Adipose tissue (tissue), 3 donors: Measurements from ENCODE around the gene FDXR. TPM values are rescaled to one million over a fixed set of nuclear protein-coding genes. Genes with fewer than 3 reads are reported as not detected.

ENCODE experiments used
- H3K27ac ChIP-seq: one replicate; pipeline ENCODE4 v1.5.1; 2013; ENCODE audit warnings: low read depth, low read length
- WGBS, 3 donors: extraction: QIAGEN DNeasy Blood & Tissue Kit; methylation state at CpG; one replicate each; pipeline ENCODE4 v1.1.7; 2013; 5-methylcytosine and 5-hydroxymethylcytosine counted together
- polyA plus RNA-seq, 3 donors: library from polyadenylated mRNA; stranded (reverse); fragments of 200-250 nt; gene quantifications; one replicate each; pipeline ENCODE4 v1.2.3, GENCODE V29; 2013
- donor health status: healthy with polysubstance abuse.
- donor health status: Bipolar disorder and iron deficiency.
- donor health status: healthy.

The FDXR gene
- polyA plus RNA-seq, 3 donors: 5.7 to 14.1 (median 6.2) TPM

DNA sequence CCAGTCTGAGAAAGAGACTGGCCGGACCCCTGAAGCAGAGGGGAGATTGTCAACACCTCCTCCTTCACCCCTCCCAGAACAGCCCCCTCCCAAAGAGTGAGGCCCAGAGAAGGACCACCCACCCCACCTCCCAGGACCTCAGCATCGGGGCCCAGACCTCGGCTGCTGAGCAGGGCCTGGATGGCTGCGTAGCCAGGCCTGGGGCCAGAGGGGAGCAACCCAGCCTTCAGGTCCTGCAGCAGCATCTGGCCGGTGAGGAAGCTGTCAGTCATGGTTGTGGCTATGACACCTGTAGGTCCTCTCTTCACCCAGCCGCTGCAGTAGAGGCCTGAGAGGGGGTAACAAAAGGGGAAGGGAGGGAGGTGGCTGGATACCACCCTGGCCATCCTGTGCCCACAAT is 9.9 kb downstream of the FDXR start:
- no peak overlapping the region for H3K27ac ChIP-seq
- 84 to 90% (median 86%) methylated on average over 6 of the region's 6 CpGs for WGBS, 3 donors

DNA sequence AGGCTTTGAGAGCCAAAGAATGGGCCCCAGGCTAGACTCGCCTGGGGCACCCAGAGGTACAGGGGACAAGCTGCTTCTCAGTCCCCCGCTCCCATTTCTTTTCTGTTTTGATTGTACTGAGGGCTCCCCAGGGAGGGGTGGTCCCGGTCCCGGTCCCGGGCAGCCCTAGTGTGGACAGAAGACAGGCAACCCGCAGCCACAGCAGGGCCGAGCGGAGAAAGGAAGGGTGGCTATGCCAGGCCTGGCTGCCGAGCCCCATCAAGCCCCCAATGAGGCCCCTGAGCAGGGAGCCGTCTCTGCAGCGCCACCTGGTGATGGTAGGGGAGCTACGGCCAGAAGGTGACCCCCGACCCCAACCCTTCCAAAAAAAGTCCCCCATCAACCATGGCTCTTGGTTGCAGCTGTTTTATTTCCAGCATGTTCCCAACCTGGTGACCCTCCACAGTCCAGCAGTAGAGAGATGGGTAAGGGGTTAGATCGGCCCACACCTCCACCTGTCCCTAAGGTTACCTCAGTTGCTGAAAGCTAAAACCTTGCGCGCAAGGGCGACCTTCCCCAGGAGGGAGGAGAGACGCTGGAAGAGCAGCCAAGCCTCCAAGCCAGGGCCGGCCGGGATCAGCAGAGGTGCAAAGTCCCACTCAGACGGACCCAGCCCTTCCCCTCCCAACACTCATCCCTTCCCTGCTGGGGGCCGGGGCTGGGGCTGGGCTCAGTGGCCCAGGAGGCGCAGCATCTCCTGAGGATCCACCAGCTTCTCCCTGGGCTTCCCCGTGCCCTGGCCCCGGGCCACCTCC is 10.5 kb downstream of the FDXR start:
- WGBS, 3 donors: 44 to 48% (median 47%) methylated on average over 24 to 25 of the region's 25 CpGs
- H3K27ac ChIP-seq: no peak overlapping the region

DNA sequence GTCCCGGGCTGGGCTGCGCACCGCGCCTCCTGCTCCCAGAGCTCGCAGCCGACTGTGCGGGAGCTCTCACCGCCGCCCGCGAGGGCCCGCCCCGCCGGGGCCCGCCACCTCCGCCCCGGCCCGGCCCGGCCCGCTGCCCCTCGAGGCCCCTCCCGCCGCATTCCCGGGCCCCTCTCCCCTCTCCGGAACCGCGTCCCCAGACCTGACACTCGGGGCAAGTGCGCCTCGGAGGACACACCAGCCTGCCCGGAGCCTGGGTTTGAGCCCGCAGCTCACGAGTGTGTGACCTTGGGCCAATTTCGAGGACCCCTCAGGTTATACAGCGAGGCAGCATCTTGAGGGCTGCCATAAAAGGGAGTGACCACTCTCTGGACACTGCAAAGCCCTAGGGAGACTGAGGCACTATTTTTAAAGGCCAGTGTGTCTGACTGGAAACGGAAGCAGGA is 11.1 kb downstream of the FDXR start:
- H3K27ac ChIP-seq: no peak overlapping the region
- 5 to 8% (median 6%) methylated on average over 17 to 36 of the region's 36 CpGs for WGBS, 3 donors

DNA sequence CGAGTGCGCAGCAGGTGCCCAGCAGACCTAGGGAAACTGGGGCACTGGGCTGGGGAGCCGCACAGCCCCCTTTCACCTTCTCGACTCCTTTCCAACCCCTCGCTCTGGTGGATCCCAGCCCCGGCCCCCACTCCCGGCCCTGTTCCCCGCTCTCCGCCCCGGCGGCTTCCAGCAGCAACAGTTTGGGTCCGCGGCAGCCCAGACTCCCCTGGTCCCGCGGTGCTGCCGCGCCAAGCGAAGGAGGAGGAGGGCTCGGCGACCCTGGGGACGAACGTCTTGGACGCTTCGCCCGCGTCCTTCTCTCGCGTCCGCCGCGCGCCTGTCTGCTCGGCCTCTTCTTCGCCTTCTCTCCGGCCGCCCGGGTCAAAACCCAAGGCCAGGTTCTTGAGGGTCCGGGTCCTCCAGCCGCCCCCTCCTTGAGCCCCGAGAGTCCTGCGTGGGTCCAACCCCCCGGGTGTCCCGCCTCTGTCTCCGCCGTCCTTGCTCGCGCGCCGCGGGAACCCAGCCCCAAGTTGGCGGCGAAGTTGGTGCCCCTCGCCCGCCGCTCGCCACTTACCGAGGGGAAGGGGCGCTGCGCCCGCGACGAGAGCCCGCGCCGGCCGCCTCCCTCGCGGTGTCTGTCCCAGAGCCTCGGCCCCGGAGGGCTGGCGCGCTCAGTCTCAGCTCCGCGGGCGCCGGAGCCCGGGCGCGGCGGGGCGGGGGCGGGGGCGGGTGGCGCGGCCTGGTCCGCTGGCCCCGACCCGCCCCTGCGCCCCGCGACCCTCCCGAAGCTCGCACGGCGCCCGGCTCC is 11.7 kb downstream of the FDXR start:
- H3K27ac ChIP-seq: no peak overlapping the region
- WGBS, 3 donors: 0 to 2% (median 1%) methylated on average over 50 to 84 of the region's 96 CpGs

DNA sequence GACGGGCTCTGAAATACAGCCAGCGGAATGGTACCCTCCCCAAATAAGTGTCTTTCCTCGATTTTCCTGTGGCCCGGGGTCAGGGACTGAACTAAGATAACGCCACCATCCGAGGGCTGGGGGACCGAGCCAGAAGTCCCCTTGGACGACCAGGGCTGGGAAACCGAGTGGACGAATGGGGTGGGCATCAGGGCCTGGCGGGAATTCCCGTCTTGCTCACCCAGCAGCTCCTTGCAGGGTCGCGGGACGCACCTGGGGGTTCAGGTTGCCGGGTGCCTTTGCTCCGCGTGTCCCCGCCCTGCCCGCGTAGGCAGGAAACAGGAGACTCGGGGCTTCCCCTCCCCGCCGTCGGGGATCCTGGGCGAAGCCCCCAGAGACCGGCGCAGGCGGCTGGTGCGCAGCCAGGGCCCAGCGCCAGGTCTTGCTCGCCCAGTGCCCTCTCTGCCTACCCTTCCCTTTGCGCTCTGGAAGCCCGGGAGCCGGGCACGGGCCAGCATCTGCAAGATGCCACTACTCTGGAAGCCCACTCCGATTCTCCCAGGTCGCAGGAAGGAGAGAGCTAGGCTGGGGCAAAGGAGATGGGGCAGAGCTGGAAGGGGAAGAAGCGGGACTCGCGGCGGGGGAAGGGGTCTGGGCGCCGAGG is 12.4 kb downstream of the FDXR start:
- no peak overlapping the region for H3K27ac ChIP-seq
- WGBS, 3 donors: 2 to 3% (median 2%) methylated on average over 39 to 44 of the region's 44 CpGs

DNA sequence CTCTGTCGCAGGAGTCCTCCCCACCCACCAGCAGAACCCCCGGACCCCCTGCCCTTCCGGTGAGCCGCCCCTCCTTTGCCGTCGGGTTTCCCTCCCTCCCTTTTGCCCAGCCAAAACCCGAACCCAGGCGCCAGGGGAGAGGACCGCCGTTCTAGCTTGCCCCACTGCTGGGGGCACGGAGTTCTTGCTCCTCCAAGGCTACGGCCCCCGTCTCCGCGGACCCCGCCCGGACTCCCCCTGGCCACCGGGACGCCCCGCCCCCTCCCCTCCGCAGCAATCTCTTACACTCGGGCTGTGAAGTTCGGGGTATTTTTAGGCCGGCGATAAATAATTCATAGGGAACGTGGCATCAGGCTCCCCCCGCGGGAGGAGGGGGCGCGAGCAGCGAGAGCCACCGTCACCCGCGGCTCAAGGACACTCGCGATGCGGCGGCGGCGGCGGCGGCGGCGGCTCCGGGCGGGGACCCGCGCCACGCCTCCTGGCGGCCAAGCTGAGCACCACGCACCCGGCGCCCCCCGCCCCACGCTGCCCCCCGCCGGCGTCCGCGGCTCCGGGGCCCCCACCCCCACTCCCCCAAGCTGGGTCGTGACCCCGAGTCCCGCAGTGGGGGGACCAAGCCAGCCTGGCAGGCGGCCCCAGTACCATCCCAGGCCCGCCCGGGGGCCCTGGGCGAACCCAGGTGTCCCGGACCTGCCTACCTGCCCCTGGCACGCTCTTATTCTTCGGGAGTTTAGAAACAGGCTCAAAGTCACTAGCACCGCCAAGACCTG is 13.2 kb downstream of the FDXR start, which contains the start of gene GRIN2C:
GRIN2C (minus strand) TSS at position 427 of the 770 bp plus-strand sequence. CDS start 4,793 bp downstream, outside the sequence.
- WGBS, 3 donors: 2 to 3% (median 3%) methylated on average over 35 to 71 of the region's 72 CpGs
- no peak within 1 kb of the TSS for H3K27ac ChIP-seq

DNA sequence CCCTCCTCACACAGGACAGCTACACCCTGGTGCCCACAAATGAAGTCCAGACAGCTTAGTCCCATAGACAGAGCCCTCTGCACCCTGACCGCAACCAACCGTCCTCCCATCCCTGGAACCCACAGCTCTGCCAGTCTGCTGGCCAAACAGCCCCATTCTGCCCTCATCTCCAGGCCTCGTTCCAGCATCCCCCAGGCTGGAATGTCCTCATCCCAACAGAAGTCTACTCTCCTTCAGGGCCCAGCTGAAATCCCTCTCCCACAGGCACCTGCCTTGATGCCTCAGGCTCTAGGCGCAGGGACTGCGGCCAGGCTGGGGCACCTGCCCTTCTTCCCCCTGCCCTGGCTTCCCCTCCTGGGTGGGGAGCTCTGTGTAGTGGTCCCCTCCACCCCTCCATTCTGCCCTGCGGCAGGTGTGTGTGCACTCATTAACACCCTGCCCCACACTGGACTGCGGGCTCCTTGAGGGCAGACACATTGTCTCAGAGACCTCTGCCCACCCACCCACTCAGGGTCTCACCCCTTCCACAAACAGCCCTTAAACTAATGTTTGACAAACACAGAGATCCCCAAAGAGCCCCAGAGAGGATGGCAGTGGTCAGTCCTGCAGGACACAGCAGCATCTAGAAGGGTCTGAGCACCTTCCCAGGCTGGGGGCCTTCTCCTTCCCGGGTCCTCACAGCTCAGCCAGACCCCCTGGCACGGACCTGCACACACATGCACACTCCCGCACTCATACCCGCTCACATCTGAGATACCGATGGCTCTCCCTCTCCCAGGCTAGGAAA is 13.9 kb downstream of the FDXR start:
- no peak overlapping the region for H3K27ac ChIP-seq
- whole genome bisulfite sequencing, 3 donors: 46 to 57% (median 52%) methylated on average over 12 of the region's 12 CpGs

DNA sequence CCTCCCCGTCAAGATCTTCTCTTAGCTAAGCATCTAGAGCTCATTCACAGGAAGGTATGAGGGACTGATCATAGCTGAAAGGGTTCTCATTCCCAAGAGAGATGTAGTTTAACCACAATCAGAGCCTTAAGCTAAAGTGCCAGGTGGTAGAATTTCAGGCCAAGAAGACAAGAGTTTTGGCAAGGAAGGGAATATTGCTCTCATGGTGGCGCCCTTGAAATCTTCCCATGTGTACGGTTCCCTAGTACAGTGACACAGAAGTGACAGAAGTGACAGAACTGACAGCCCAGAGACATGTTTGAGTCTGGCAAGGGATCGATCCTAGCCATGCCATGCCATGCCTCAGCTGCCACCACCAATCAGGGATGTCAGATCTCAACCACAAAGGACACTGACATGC is 15.6 kb downstream of the FDXR start:
- H3K27ac ChIP-seq: no peak overlapping the region
- WGBS, 3 donors: 61 to 79% (median 75%) methylated on average over 4 of the region's 4 CpGs

DNA sequence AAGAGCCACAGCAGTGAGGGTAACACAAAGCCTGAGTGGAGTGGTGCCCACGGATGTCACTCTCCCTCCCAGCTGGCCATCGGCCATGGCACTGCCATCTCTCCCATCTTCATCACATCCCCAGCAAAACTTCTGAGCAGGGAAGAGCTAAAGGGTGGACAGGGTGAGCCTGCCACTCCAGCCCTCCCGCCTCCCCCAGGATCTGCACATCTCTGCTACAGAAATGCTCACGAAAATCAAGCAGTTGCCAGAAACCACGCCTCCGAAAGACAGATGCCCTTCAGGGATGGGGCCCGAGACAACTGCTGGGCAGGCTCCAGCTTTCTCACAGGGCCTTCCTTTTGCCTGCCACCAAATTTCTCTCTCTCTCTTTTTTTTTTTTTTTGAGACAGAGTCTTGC is 16.7 kb downstream of the FDXR start:
- H3K27ac ChIP-seq: no peak overlapping the region
- WGBS, 3 donors: 74 to 88% (median 76%) methylated on average over 7 of the region's 7 CpGs

DNA sequence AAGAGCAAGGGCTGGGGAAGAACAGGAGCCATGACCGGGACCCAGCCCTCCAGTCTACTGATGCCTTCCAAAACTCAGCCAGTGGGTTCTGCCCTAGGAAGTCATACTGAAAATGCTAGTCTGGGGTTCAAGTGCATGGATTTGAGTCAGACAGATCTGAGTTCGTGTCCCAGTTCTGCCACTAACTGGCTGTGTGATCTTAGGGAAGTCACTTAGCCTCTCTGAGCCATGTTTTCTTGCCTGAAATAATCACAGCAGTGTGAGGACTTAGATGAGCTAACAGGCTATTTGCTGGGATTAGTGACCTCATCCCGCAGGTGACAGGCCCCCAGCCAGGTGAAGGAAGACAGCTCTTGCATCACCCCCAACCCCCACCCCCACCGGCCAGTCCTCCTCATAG is 17.5 kb downstream of the FDXR start:
- WGBS, 3 donors: 84 to 91% (median 84%) methylated on average over 4 of the region's 4 CpGs
- H3K27ac ChIP-seq: no peak overlapping the region

DNA sequence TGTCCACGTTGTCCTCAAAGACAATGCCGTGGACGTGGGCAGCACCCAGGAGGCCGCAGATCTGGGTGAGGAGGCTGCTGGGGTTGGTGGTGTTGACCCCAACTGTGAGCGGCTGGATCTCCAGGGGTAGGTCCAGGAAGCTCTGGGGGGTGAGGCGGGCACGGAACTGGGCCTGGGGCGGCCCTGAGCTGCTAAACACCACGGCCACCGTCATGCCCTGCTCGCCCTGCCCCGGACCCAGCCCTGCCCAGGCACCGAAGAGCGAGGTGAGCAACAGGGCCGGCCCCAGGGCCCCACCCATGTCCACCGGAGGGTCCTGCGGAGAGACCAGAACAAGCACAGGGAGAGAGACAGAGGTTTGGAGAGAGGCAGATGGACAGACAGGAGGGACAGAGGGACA is 18.0 kb downstream of the FDXR start:
- 80 to 89% (median 85%) methylated on average over 14 to 17 of the region's 17 CpGs for WGBS, 3 donors
- no peak overlapping the region for H3K27ac ChIP-seq

DNA sequence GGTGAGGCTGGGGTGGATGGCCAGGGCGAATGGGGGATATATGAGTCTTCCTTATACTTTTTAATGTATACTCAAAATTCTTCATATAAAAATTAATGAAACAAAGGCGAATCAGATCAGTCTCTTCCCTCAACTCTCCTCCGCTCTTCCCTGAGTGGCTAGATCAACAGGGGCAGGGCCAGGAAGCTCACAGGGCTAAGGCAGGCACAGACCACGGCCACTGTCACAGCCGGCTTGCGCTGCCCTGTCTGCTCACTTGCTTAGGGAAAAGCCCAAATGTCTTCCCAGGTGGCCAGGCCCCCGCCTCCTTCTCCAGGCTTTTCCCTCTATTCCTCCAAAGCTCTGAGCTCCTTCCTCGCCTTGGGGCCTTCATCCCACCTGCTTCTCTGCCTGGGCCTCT is 19.1 kb downstream of the FDXR start:
- WGBS, 3 donors: 68 to 81% (median 81%) methylated on average over 8 of the region's 8 CpGs
- no peak overlapping the region for H3K27ac ChIP-seq

DNA sequence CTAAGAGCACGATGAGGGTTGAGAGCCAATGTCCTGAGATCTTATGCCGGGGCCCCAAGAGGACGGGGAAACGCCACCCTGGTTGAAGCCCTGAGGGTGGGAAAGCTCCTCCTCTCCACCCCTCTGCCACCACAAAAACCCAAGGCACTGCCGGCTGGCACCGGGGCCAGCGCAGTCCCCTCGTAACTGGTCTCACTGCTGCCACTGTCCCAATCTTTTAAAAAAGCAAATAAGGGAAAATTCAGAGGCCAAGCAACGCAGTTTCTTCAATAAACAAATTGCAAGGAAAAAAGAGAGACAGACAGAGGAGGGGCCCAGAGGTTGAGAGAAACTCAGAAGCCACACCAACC is 19.8 kb downstream of the FDXR start:
- 16 to 26% (median 16%) methylated on average over 9 of the region's 9 CpGs for WGBS, 3 donors
- H3K27ac ChIP-seq: no peak overlapping the region

DNA sequence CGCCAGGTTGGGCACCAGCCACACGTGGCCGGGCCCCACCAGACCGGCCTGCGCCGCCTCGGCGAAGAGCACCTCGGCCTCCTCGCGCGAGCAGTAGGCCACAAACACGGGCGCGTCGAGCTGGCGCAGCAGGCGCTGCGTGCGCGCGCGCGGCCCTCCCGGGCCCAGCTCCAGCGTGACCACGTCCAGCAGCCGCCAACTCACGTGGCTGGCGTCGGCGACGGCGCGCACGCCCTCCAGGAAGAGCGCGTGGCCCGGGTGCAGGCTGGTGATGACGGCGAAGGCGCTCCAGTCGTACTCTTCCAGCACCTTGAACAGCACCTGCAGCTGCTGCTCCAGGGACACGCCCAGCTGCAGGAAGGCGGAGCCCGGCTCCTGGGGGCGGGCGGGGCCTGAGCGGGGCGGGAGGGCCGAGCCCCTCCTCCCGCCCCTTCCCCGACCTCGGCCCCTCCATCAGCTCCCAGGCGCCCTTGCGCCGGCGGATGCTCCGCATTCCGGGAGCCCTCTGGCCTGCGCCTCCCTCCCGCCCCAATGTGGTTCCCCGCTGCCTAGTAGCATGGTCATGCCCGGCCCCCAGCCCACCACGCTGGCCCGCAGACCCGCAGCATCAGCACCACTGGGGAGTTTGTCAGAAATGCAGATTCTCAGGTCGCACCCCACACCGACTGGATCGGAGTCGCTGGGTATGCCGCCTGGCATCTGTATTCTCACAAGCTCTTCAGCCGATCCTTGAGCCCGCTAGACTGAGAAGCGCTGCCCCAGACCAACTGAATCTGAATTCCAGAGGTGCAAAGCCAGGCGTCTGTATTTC is 20.4 kb downstream of the FDXR start:
- 10 to 12% (median 12%) methylated on average over 54 to 76 of the region's 76 CpGs for WGBS, 3 donors
- no peak overlapping the region for H3K27ac ChIP-seq

DNA sequence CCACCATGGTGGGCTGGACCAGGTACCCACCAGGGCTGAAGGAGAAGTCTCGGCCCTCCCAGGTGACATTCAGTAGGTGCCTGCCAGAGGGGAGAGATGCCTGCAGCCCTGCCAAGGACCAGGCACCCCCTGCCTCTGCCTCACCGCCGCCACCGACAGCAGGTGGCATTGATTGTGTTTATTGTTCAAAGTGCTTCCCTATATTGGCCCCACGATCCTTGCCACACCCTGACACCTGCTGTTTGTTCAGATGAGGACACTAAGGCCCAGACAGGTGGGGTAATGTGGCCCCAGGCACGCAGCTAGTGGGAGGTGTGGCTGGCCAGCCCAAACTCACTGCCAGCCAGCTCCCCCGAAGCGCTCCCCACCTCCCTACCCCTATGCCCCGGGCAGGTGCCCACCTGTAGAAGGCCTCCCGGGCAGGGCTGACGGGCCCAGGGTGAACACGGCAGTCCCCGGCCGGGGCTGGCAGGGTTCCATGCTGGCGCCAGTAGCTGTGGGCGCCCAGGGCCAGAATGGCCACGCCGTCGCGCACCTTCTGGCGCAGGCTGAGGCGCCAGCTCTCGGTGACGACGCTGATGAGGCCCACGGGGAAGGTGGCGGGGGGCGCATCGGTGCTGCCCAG is 21.1 kb downstream of the FDXR start:
- 60 to 65% (median 64%) methylated on average over 29 of the region's 29 CpGs for WGBS, 3 donors
- H3K27ac ChIP-seq: no peak overlapping the region

DNA sequence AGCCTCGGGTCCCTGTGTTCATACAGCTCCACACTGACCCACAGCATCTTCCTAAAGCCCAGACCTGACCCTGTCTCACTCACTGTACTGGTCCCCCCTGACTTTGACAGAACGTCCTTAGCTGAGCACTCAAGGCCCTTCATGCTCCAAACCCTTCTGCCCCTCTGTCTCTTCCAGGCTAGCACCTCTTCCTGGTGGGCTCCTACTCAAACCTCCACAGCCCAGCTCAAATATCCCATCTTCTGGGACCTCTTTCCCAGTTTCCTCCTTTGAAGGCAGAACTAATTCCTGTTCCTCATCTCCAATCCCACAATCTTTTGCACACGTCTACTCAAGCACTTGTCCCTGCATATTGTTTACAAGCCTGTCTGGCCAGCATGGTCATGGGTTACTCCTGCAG is 21.9 kb downstream of the FDXR start:
- 58 to 72% (median 60%) methylated on average over 3 of the region's 3 CpGs for WGBS, 3 donors
- no peak overlapping the region for H3K27ac ChIP-seq

DNA sequence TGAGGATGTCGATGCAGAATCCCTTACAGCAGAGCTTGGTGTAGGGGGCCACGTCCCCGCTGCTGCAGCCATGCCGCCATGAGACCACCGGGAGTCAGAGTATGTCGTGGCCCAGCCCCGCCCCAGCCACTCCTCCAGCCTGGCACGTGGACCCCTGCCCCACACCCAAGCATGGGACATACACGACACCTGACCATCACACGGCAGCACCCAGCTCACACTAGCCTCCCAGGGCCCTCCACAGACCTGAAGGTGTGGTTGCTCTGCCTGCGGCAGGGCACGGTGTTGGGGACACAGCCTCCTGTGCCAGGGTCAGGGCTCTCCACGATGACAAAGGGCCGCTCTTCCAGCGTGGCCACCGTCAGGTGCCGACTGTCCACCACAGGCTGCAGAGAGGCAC is 22.5 kb downstream of the FDXR start:
- 82 to 85% (median 84%) methylated on average over 17 of the region's 17 CpGs for WGBS, 3 donors
- H3K27ac ChIP-seq: no peak overlapping the region
